GM18951 (cell line): ENCODE data around the gene PPM1J.

Experiments used
- POLR2A ChIP-seq: IDR thresholded peaks from 4 replicates; pipeline ENCODE4 v1.6.1; 2011; ENCODE audit warnings: mild to moderate bottlenecking; ENCODE audit not compliant: insufficient read length, insufficient read depth; ENCODE audit errors: extremely low read depth
- in situ Hi-C: fragments of 300-500 bp; cut with MboI; formaldehyde crosslinking; loops from one replicate; pipeline ENCODE4 v1.12.0; 2022; ENCODE audit warnings: low sequenced_read_pairs, mixed read lengths, inconsistent platforms; ENCODE audit not compliant: unreplicated experiment

Gene PPM1J

GRCh38 chr1:112707221-112708001 lies 7.7 kb downstream of the PPM1J start:
- TF ChIP-seq POLR2A: peak; percentile 51
- in situ Hi-C loops: loop anchor here (5.0 to 25.0 kb wide), 2 partner anchors 90 to 330 kb away; partner anchors contain the start of genes CAPZA1 and ST7L

DNA sequence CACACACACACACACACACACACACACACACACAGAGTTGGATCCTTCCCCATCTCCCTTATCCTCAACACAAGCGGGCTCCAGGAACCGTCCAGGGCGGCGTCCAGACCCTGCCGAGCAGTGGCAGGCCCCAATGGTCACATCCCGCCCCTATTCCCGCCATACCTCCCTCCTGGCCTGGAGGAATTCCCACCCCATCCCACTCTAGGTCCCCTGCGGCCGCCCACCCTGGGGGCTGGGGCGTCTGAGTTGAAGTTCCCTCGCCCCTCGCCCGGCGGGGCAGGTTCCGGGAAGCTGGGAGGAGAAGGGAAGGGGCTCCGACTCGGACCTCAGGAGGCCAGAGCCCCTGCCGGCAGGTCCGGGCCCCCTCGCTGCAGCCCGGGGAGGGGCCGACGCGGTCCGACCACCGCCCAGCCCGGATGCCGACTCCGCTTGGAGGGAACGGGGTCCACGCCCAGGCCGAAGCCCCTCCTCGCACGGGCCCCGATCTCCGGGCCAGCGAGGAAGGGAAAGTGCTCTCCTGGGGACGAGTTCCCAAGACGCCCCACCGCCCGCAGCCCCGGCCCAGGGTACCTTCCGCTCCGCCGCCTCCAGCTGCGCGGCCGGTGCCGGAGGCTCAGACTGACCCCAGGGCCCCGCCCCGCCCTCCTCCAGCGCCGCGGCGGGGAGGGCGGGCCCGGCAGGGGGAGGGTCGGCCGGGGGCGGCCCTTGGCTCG lies 8.5 kb downstream of the PPM1J start, which contains the start of gene RHOC:
Gene RHOC, minus strand, starts transcription at position 623 of the 716 bp plus-strand sequence. CDS start 3,328 bp downstream, outside the sequence.
- in situ Hi-C loops: loop anchor here (5.0 to 25.0 kb wide), 2 partner anchors 89 to 331 kb away; partner anchors contain the start of genes CAPZA1 and ST7L
- peak; percentile 77 for TF ChIP-seq POLR2A

DNA sequence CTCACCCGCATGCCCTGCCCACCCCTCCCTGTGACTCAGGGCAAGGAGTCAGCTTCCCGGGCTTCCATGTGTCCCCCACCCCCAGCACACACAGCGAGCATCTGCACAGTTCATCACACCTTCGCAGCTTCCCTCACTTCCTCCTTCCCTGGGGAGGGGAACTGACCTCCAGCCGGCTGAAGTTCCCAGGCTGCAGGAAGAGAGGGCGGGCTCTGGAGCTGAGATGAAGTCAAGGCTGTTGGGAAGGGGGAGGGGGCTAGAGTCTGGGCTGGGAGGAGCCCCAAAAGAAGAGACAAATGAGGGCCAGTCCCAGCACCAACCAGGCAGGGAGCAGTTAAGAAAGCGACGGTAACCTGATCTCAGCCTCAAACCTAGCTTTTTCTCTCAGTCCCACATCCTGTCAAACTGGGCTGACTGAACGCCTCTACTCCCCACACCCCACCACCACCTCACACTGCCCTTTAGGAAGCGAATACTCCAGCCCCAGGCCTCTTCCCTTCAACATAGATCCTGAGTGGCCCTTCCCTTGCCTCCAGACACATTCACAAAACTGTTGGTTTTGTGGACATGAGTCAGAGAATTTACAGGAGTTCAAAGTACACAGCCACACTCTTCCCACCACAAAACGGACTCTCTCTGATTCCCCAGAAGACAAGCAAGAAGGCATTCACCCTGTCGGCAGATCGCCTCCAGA lies 10.1 kb downstream of the PPM1J start:
- peak; percentile 73 for TF ChIP-seq POLR2A
- in situ Hi-C loops: loop anchor here (5.0 to 25.0 kb wide), 2 partner anchors 88 to 332 kb away; partner anchors contain the start of genes CAPZA1 and ST7L

- in situ Hi-C loops: loop anchor here (25.0 kb wide), 1 partner anchor 333 kb away; no protein-coding TSS in a partner anchor
- no peak for TF ChIP-seq POLR2A
These were observed 10.7 kb downstream of the PPM1J start for GRCh38 chr1:112704391-112704933.

- in situ Hi-C loops: loop anchor here (25.0 kb wide), 1 partner anchor 334 kb away; no protein-coding TSS in a partner anchor
- TF ChIP-seq POLR2A: no peak
These were observed 11.4 kb downstream of the PPM1J start for GRCh38 chr1:112703706-112704105.

DNA sequence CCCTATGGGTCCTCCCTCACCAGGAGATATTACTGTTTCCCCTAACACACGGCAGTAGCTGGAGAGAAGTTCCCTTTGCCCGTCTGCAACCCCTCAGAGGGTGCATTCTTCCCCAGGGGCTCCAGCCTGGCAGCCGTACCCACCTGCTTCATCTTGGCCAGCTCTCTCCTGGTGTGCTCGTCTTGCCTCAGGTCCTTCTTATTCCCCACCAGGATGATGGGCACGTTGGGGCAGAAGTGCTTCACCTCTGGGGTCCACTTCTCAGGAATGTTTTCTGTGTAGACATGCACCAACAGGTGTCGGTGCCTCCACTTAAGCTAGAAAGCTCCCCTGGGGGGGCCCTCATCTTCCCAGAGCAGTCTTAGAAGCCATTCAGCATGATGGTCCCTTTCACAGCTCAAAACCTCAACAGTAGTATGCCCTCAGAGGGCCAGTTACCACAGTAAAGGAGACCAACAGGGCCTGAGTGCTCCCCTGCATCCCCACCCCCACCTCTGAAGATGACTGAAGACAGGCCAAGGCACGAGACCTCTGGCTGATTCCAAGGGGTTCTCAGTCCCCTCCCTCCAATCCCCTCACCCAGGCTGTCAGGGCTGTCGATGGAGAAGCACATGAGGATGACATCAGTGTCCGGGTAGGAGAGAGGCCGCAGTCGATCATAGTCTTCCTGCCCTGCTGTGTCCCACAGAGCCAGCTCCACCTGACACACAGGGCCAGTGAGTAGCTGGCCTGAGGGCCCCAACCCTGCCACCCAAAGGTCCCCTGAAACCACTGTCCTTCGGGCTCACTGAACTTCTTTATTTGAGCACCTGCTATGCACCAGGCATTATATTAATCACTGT lies 12.5 kb downstream of the PPM1J start:
- in situ Hi-C loops: loop anchor here (25.0 kb wide), 1 partner anchor 335 kb away; no protein-coding TSS in a partner anchor
- peak; percentile 3 for TF ChIP-seq POLR2A

DNA sequence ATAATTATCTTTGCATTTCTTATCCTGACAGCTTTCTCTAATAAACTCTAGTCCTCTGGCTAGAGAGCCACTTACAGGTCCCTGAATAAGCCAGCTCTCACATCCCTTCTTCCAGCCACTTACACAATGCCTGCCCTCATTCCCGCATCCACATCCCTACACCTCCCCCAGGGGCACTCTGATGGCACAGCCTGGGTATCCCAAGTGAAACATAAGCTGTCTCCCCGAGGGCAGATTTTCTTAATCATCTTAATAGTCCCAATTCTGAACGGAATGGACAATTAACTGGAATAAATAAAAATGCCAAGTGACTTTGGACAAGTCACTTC lies 13.1 kb downstream of the PPM1J start:
- TF ChIP-seq POLR2A: no peak
- in situ Hi-C loops: loop anchor here (25.0 kb wide), 1 partner anchor 335 kb away; no protein-coding TSS in a partner anchor

- peak; percentile 18 for TF ChIP-seq POLR2A
- in situ Hi-C loops: loop anchor here (25.0 kb wide), 1 partner anchor 336 kb away; no protein-coding TSS in a partner anchor
These were observed 13.7 kb downstream of the PPM1J start for GRCh38 chr1:112701227-112702066.

- in situ Hi-C loops: loop anchor here (25.0 kb wide), 1 partner anchor 337 kb away; no protein-coding TSS in a partner anchor
- TF ChIP-seq POLR2A: peak; percentile 35
These were observed 14.6 kb downstream of the PPM1J start for GRCh38 chr1:112700290-112701226.
